Sciatic nerve (tissue), 2 donors: ENCODE data around the gene PSMD2. TPM values are rescaled to one million over a fixed set of nuclear protein-coding genes. Genes with fewer than 3 reads are reported as not detected.
A peak's percentile ranks its signal among the peaks of the same experiment; 100 is the strongest.

Experiments used
- ATAC-seq: fragments of 200-7000 bp; cut with Tn5 transposase; one replicate; pipeline ENCODE4 v1.9.1; 2020; ENCODE audit warnings: mild to moderate bottlenecking, moderate library complexity
- DNase-seq: peaks from one replicate; pipeline ENCODE4 v3.0.0-alpha.2; 2020; ENCODE audit warnings: low spot score
- intact Hi-C: fragments of 100-400 bp; cut with DNase I; formaldehyde crosslinking; loops from one replicate; pipeline ENCODE4 v1.14.2; 2022
- total RNA-seq: library from RNA; stranded (reverse); fragmentation: NEBNext Ultra II Directional; extraction: Animal tissue kit (Norgen Biotek cat#: 25700); gene quantifications from one replicate; pipeline ENCODE4 v1.2.1, GENCODE V29; 2021
- donor health status: DM: no; HTN: no; CAD: no.
- donor health status: DM: no; HTN: no; CAD: no.

Gene PSMD2
- total RNA-seq, 1 donor from 2014 or later = 122 TPM

DNA sequence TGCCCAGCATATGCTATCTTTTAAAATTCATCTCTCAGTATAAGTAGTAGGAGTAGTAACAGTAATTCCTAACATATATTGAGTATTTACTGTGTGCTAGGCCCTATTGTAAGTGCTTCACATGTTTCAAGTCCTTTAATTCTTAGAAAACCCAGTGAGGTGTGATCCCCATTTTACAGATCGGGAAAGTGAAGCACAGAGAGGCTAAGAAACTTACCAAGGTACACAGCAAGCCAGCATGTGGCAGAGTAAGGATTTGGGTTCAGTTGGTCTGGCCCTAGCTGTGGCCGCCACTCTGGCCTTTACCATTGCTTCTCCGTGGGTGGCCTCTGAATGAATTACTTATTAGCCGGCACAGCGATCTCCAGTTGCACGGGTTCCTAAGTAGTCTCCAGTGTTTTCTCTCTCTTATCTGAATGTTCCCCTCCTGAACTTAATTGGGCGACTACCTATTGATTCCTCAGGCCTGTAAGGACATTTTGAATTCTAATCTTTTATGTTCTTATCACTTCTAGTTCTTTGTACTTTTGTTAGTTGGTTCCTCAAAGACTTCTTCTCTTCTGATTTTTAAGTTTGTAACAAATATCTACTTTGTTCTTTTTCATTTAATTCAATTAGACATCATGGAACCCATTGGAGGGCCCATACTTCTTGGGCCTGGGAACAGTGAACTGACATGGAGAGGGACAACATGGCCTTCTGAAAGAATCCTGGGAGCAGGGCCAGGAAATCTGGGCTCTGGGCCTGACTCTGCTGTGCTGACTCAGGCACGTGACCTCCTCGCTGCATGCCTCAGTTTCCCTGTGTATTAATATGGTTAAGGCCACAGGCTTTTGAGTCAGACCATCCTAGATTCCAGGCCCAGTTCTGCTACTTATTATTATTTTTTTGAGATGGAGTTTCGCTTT is 50.8 kb downstream of the PSMD2 start:
- ATAC-seq = no peak
- intact Hi-C loops = no loop called here
- DNase-seq = no peak

DNA sequence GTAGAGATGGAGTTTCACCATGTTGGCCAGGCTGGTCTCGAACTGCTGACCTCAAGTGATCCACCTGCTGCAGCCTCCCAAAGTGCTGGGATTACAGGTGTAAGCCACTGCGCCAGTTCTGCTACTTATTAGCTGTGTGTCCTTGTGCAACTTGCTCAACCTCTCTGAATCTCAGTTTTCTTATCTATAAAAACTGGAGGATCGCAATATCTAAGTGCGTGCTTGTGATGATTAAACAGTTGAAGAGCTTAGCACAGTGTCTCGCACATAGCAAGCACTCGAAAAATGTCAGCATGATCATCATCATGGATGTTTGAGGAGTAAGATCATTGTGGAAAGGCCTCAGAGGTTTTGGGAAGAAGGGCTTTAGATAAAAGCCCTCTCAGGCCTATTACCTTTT is 51.6 kb downstream of the PSMD2 start:
- intact Hi-C loops = no loop called here
- DNase-seq = no peak
- ATAC-seq = no peak

DNA sequence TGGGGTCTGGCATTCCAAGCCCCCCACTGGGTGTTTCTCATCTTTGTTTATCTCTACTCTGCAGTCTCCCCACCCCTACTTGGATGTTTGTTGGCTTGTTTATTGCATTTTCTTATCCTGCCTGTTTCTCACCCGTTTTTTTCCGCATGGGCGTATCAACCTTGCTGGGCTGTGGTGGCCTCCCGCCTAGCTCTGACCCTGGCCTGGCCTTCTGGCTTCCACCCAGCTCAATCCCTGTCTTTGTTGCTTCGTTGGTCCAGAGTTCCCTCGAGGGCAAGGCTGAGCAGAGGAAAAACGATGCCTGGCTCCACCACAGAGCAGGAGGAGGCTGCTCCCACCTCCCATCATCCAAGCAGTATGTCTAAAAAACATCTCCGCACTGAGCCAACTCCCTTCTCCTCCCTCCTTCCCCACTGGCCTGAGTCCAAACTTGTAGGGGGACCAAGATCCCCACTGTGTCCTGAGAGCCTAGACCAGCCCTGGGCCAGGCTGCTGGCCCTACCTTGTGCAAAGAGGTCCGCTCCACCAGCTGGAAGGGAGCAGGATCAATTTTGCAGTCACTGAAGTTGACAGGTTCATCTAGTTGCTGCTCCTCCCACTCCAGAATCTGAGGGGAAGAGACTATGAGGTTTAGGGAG is 52.6 kb downstream of the PSMD2 start:
- ATAC-seq (peak; percentile 29), DNase-seq (no peak)
- intact Hi-C loops = no loop called here

DNA sequence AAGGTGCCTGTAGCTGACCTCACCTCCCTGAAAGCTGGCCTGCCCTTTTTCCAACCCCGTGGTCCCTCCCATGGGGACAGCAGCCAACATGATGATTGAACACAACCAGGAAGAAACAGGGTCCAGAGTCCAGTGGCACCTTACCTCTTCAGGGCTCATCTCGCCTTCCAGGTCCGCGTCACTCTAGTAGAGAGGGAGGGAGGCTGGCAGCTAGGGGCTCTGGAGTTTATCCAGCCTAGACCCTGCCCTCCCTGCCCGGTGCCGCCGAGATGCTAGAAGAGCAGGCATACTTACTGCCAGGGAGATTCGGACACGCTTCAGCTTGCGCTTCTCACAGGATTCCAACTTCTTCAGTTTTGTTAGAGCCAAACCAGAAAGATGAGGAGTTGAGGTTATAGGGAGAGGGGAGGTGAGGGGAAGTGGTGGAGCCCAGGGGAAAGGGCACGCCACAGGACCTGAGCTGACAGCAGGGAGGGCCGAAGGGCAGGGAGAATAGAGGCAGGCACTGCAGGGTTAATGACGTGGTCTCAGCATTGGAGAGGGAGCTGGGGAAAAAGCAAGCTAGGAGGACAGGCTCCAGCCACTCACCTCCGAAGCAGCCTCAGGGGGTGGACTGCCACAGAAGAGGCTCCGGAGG is 53.2 kb downstream of the PSMD2 start:
- intact Hi-C loops = no loop called here
- DNase-seq (no peak), ATAC-seq (peak; percentile 16)

DNA sequence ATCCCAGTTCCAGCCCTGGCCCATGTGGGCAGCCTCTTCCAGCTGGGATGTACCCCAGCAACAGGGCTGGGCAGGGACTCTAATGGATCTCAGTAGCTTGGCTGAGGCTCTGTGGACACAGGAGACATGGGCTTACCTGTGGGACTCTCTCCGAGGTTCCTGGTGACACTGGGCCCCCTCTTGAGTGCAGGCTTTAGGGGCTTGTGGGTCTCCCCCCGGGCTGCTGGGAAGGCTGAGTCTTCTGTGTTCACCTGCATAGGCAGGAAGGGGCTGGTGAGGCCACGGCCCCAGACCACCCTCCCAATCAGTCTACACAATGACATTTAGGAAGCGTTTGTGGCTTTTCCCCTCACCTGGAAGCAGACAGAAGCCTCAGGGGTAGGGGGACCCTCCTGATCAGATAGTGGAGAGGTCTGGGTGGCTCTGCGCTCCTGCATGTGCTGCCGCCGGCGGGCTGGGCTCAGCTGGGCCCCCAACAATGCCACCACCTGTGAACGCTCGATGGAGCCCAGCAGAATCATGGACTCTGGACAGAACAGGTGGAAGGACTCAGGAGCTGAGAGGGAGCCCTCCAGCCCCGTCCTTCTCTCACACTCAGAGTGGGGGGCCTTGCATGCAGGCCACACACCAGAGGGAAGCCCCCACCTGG is 54.0 kb downstream of the PSMD2 start:
- no peak for ATAC-seq
- intact Hi-C loops = no loop called here
- DNase-seq = no peak

DNA sequence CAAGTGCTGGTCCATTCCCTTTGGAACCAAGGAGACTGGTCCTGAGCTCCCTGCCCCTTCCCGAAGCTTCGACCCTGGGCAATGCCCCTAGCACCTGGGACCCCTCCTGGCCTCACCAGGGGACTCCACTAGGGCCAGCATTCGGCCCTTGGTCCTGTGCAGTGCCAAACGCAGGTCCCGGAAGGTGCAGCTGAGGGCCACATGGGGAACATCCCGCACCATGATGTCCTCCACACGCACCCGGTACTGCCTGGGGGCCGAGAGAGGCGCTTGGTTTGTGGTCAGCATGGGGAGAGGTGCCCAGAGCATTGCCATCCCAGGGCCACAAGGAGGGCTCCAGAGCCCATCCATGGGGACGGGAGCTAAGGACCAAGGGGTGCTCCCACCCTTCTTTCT is 54.5 kb downstream of the PSMD2 start:
- DNase-seq = no peak
- intact Hi-C loops = no loop called here
- no peak for ATAC-seq

DNA sequence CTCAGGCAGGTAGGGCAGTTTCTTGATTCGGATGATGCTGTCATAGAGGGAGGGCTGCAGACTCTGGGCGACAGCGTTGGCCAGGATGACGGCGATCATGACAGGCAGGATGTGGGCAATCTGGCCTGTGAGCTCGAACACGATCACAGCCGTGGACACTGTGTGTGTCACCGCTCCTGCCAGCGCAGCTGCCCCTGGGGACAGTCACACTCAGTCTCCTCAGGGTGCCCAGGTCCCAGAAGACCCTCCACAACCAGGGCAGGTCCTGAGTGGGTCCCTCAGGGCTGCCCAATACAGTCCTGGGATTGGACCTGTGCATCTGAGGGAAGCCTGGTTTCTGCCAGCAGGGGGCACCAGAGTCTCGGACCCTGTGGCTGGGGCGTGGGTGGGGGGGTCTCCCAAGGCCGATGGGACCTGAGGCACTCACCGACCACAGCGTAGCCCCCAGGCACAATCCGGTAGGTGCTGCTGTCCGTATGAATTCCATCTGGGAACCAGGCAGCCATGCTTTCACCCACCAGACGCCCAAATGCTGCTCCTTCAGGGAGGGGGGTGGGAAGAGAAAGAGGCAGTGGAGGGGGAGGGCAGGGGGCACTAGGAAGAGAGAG is 55.2 kb downstream of the PSMD2 start:
- ATAC-seq (peak; percentile 42), DNase-seq (no peak)
- intact Hi-C loops = no loop called here

DNA sequence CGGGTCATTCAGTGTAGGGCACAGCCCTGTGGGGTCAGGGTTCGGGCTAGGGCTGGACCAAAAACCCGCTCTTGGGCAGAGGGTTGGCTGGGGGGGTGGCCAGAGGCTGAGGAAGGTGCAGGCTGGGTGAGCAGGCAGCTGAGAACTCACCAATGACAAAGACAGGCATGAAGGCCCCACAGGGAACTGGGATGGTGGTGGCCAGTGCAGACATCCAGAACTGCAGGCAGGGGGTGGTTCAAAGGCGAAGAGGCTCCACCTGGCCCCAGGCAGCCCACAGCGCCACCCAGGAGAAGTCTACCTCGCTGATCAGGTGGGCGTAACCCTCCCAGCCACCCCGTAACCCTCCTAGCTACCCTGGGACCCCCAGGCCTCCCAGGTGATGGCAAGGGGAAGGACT is 55.7 kb downstream of the PSMD2 start:
- no peak for DNase-seq
- ATAC-seq = no peak
- intact Hi-C loops = no loop called here

DNA sequence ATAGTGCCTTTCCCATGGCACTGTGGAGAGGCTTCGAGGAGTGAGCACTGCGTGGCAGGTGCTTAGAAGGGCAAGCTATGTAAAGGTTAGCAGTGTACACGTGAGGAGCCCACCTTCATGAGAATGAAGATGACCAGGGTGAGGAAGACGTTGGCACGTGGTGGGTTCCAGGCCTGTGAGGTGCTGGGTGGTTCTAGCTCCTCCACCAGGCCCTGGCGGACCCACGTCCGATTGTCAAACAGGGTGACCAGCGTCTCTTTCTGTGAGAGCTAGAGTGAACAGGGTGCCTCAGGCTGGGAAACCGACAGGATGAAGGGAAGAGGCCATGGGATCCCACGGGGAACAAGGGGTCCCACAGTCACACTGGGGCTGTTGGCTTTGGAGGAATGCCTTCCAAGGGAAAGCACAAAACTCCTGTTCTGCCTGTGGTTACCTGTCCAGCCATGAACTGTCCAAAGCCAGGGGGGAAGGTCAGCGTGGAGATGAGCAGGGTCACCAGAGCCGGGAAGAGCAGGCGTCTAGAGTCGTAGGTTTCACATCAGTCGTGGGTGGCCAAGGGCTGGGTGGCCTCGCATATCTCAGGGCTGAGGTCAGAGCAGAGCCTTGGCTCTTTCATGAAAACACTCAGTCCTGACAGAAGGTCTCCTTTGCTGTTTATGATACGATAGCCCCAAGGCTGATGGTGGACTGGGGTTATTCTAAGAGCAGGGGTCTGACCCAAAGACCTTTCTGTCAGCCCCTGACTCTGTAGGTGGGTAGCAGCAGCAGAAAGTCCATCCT is 56.4 kb downstream of the PSMD2 start:
- intact Hi-C loops = no loop called here
- DNase-seq = no peak
- peak; percentile 44 for ATAC-seq

DNA sequence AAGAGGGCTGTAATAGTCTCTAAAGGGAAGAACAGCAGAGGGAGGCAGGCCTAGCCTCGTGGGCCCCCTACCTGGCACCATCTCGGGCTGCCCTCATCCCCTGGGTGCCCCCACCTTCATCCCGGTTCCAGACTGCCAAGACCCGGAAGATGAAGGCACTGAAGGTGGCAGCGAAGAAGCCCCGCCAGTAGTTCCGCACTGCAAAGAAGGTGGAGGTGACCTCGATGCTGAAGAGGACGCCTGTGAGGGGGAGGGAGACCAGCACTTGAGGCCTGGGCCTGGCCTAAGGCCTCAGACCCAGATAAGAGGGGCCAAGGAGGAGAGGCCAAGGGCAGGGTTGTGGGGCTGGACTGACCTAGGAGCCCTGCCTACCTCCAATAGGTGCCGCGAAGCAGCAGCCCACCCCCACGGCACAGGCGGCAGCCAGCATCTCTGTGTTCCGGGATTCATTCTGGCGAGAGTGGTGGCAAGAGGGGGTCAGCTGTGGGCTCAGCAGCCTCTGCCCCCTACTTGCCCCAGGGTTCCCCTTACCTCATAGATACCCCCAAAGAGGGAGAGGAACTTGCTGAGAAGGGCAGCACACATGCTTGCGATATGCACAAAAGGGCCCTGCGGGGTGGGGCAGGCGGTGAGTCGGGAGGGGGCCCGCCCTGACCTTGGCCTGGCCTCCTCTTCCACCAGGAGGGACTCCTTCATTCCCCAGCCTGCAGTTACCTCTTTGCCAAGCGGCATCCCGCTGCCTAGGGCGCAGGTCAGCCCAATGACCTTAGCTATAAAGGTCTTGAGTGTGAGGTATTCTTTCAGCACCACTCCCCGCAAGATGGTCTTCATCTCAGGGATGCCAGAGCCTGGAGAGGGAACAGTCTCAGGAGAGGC is 58.4 kb downstream of the PSMD2 start:
- DNase-seq = no peak
- intact Hi-C loops = no loop called here
- ATAC-seq = no peak

DNA sequence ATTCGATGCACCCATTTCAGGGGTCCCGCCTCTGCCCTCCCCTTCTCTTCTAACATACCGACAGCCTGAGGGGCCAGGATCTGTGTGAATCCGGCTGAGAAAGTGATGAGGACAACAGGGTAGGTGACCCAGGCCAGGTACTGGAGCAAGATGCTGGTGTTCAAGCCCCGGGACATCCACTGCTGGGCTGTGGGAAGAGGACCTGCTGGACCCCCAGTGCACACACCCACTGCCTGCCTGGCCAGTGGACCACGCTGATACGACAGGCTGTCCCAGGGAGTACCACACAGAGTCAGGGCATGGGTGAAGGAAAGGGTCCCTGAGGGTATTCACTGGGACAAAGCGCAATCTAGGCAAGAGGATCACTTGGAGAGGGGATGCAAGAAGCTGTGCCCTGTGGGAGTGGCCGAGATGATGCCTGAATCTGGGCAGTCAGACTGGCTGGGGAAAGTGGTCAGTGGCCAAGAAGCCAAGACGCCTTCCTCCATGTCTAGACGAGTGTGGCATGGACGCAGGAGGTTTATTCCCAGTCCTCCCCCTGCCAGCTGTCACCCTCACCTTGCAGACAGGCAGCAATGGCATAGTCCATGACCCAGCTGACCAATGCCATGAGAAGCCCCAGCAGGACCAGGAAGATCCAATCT is 59.2 kb downstream of the PSMD2 start:
- ATAC-seq (no peak), DNase-seq (no peak)
- intact Hi-C loops = no loop called here

Other genes starting within 250 kb of the PSMD2 start
- gene HTR3C, start 246.2 kb upstream of the PSMD2 start, total RNA-seq = not detected
- gene HTR3E, start 202.2 kb upstream of the PSMD2 start, total RNA-seq = not detected
- 30.6 TPM for gene EIF2B5, start 163.9 kb upstream of the PSMD2 start, total RNA-seq
- 57.8 TPM for gene DVL3, start 143.9 kb upstream of the PSMD2 start, total RNA-seq
- gene AP2M1, start 124.4 kb upstream of the PSMD2 start, total RNA-seq = 278 TPM
- 67.4 TPM for gene ABCF3, start 113.0 kb upstream of the PSMD2 start, total RNA-seq
- gene VWA5B2, start 69.7 kb upstream of the PSMD2 start, total RNA-seq = 0.53 TPM
- gene ALG3, start 50.3 kb upstream of the PSMD2 start, total RNA-seq = 16.7 TPM
- 1.3 TPM for gene EEF1AKMT4, start 49.6 kb upstream of the PSMD2 start, total RNA-seq
- 0.53 TPM for gene CAMK2N2, start 37.7 kb upstream of the PSMD2 start, total RNA-seq
- not detected for gene ECE2, start 23.2 kb upstream of the PSMD2 start, total RNA-seq
- gene EIF4G1, start 15.4 kb downstream of the PSMD2 start, total RNA-seq = 248 TPM
- 22.6 TPM for gene FAM131A, start 38.4 kb downstream of the PSMD2 start, total RNA-seq
- 24.5 TPM for gene CLCN2, start 62.4 kb downstream of the PSMD2 start, total RNA-seq
- 57.8 TPM for gene POLR2H, start 62.5 kb downstream of the PSMD2 start, total RNA-seq
- 1.2 TPM for gene THPO, start 79.0 kb downstream of the PSMD2 start, total RNA-seq
- 27.0 TPM for gene CHRD, start 80.8 kb downstream of the PSMD2 start, total RNA-seq